Thyroid gland (tissue), 4 donors: ENCODE data around the gene SPAG5. TPM values are rescaled to one million over a fixed set of nuclear protein-coding genes. Genes with fewer than 3 reads are reported as not detected.

ENCODE experiments used
- DNase-seq, 2 donors: peaks; one replicate each; pipeline ENCODE4 v3.0.0-alpha.2; 2019
- H3K27ac ChIP-seq, 3 donors: fragments of 200-600 bp; sonication (generic); 1 replicate in 2 of 3; 2 replicates in 1 of 3; pipeline ENCODE4 v1.5.1; 2016 to 2019; ENCODE audit warnings: mild to moderate bottlenecking in 1 of 3, moderate library complexity in 1 of 3
- H3K27me3 ChIP-seq: fragments of 200-600 bp; sonication (generic); one replicate; pipeline ENCODE4 v1.5.1; 2019
- H3K36me3 ChIP-seq, 2 donors: fragments of 200-600 bp; sonication (generic); one replicate each; pipeline ENCODE4 v1.5.1; 2016 to 2019
- H3K4me1 ChIP-seq, 2 donors: fragments of 200-600 bp; sonication (generic); one replicate each; pipeline ENCODE4 v1.5.1; 2017 to 2019
- H3K4me3 ChIP-seq, 3 donors: fragments of 200-600 bp; sonication (generic); replicated peaks in 1 of 3; 1 replicate in 2 of 3; 2 replicates in 1 of 3; pipeline ENCODE4 v1.5.1; 2016; ENCODE audit warnings: mild to moderate bottlenecking in 1 of 3
- H3K9me3 ChIP-seq: fragments of 200-600 bp; sonication (generic); one replicate; pipeline ENCODE4 v1.5.1; 2017
- POLR2A ChIP-seq, 2 donors: fragments of 450-650 bp; IDR thresholded peaks; one replicate each; pipeline ENCODE4 v1.6.1; 2017; ENCODE audit warnings: antibody characterized with exemption in 2 of 2, mild to moderate bottlenecking in 2 of 2, moderate library complexity in 1 of 2
- WGBS, 2 donors: methylation state at CpG; one replicate each; pipeline ENCODE4 v1.1.5; 2017; 5-methylcytosine and 5-hydroxymethylcytosine counted together
- intact Hi-C: fragments of 100-400 bp; cut with DNase I; formaldehyde crosslinking; loops from one replicate; pipeline ENCODE4 v1.15.1; 2023
- total RNA-seq, 4 donors: library from RNA; depleted of rRNA; stranded (reverse); fragments of >200 nt; gene quantifications; one replicate each; pipeline ENCODE4 v1.2.3, GENCODE V29; 2016
- TF ChIP-seq, protein P1 (sequence below), 6 experiments: fragments of 200-600 bp in 3 of 6; fragments of 450-650 bp in 3 of 6; sonication (generic) in 3 of 6; IDR thresholded peaks; one replicate each; pipeline ENCODE4 v1.5.1; 2016 to 2019; ENCODE audit warnings: antibody characterized with exemption in 6 of 6, mild to moderate bottlenecking in 2 of 6, inconsistent platforms in 1 of 6, moderate library complexity in 1 of 6

Gene SPAG5
- total RNA-seq, 4 donors from 2014 or later = 4.4 to 27.0 (median 9.9) TPM

- Histone ChIP-seq H3K27ac (peak within 1 kb of the TSS; percentile 38 to 76 (median 68)), H3K4me1 (peaks cover 18 to 20% of the 10 kb centered on the region in 2 donors), H3K9me3 (no peaks in the 10 kb centered on the region), H3K27me3 (no peaks in the 10 kb centered on the region), H3K36me3 (no peaks in the 10 kb centered on the region), H3K4me3 (peak within 1 kb of the TSS; percentile 86 to 96 (median 88))
- WGBS, 2 donors = 0% methylated on average over 11 to 18 of the region's 49 CpGs
- TF ChIP-seq POLR2A (IDR thresholded peaks at IDR 0.05) = peak; percentile 8 to 86
- TF ChIP-seq, protein P1, sequence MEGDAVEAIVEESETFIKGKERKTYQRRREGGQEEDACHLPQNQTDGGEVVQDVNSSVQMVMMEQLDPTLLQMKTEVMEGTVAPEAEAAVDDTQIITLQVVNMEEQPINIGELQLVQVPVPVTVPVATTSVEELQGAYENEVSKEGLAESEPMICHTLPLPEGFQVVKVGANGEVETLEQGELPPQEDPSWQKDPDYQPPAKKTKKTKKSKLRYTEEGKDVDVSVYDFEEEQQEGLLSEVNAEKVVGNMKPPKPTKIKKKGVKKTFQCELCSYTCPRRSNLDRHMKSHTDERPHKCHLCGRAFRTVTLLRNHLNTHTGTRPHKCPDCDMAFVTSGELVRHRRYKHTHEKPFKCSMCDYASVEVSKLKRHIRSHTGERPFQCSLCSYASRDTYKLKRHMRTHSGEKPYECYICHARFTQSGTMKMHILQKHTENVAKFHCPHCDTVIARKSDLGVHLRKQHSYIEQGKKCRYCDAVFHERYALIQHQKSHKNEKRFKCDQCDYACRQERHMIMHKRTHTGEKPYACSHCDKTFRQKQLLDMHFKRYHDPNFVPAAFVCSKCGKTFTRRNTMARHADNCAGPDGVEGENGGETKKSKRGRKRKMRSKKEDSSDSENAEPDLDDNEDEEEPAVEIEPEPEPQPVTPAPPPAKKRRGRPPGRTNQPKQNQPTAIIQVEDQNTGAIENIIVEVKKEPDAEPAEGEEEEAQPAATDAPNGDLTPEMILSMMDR (IDR thresholded peaks at IDR 0.05) = no peak
- peak; percentile 96 to 97 for DNase-seq
- intact Hi-C loops = no loop called here
These were observed 27.3 kb downstream of the SPAG5 start, which contains the start of gene PIGS for GRCh38 chr17:28571361-28572122. Gene PIGS, minus strand, starts transcription at chr17:28571524. Its CDS starts 28 bp downstream, at chr17:28571496.

- no peaks in the 10 kb centered on the region for H3K36me3 ChIP-seq
- no peaks in the 10 kb centered on the region for H3K9me3 ChIP-seq
- H3K27me3 ChIP-seq = no peaks in the 10 kb centered on the region
- H3K27ac ChIP-seq = peak overlapping the region; percentile 8 to 76 (median 68)
- H3K4me1 ChIP-seq = peaks cover 18 to 20% of the 10 kb centered on the region in 2 donors
- peak overlapping the region; percentile 86 to 96 (median 88) for H3K4me3 ChIP-seq
- intact Hi-C loops = no loop called here
- 2% methylated on average over 16 to 18 of the region's 39 CpGs for WGBS, 2 donors
- peak; percentile 52 to 56 for DNase-seq
- TF ChIP-seq, protein P1 (IDR thresholded peaks at IDR 0.05) = no peak
These were observed 28.0 kb downstream of the SPAG5 start for GRCh38 chr17:28570716-28571360.

- Histone ChIP-seq H3K9me3 (no peaks in the 10 kb centered on the region), H3K27me3 (no peaks in the 10 kb centered on the region), H3K36me3 (no peaks in the 10 kb centered on the region), H3K4me3 (no peak overlapping the region), H3K4me1 (peaks cover 18 to 20% of the 10 kb centered on the region in 2 donors), H3K27ac (no peak overlapping the region)
- WGBS, 2 donors = 96 to 100% methylated on average over 1 of the region's 1 CpG
- TF ChIP-seq, protein P1 (IDR thresholded peaks at IDR 0.05) = no peak
- TF ChIP-seq POLR2A (IDR thresholded peaks at IDR 0.05) = no peak
- intact Hi-C loops = no loop called here
- no peak for DNase-seq
These were observed 29.4 kb downstream of the SPAG5 start for GRCh38 chr17:28569446-28569845.

- Histone ChIP-seq H3K4me1 (peaks cover 24% of the 10 kb centered on the region in 2 donors), H3K4me3 (no peak overlapping the region), H3K27ac (no peak overlapping the region), H3K36me3 (peaks cover 3 to 9% of the 10 kb centered on the region in 2 donors), H3K27me3 (no peaks in the 10 kb centered on the region), H3K9me3 (no peaks in the 10 kb centered on the region)
- no peak for DNase-seq
- intact Hi-C loops = no loop called here
- TF ChIP-seq, protein P1 (IDR thresholded peaks at IDR 0.05) = no peak
- TF ChIP-seq POLR2A (IDR thresholded peaks at IDR 0.05) = no peak
- WGBS, 2 donors = 91 to 94% methylated on average over 3 of the region's 3 CpGs
These were observed 31.2 kb downstream of the SPAG5 start for GRCh38 chr17:28567604-28568003.

DNA sequence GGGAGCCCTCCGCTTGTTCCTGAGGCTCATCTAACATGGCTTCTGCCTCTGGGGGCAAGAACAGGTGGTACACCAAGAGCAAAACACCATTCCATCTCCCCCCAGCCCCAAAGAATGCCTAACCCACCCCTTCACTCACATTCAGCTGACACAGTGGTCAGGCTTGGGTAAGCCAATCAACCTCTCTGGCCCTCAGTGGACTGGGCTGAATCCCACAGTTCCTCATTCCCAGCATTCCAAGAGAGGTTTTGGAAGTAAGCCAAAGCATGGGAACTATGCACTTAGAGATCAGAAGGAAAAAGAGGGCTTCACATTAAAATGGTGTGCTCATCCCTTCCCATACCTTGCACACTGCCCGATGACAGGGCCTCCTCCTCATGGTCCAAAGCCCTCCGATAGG lies 35.4 kb downstream of the SPAG5 start:
- 76 to 87% methylated on average over 3 of the region's 3 CpGs for WGBS, 2 donors
- intact Hi-C loops = no loop called here
- TF ChIP-seq POLR2A (IDR thresholded peaks at IDR 0.05) = no peak
- TF ChIP-seq, protein P1 (IDR thresholded peaks at IDR 0.05) = no peak

More for the DNA sequence above, 35.4 kb downstream of the SPAG5 start:
- peak; percentile 25 to 49 for DNase-seq
- H3K27ac ChIP-seq = peak overlapping the region in 2 of 3 donors; percentile 28 to 35
- no peaks in the 10 kb centered on the region for H3K9me3 ChIP-seq
- no peaks in the 10 kb centered on the region for H3K27me3 ChIP-seq
- no peak overlapping the region for H3K4me3 ChIP-seq
- peaks cover 4 to 6% of the 10 kb centered on the region in 2 donors for H3K4me1 ChIP-seq
- peaks cover 32 to 38% of the 10 kb centered on the region in 2 donors for H3K36me3 ChIP-seq
